Neural crest cell (in vitro differentiated cells): ENCODE results near the gene COL5A2. TPM values are rescaled to one million over a fixed set of nuclear protein-coding genes. Genes with fewer than 3 reads are reported as not detected.

ENCODE experiments used
- DNase-seq: peaks from one replicate; pipeline ENCODE4 v3.0.0; 2021; ENCODE audit warnings: low read depth, mixed read lengths, low spot score
- H3K27ac Mint-ChIP-seq: one replicate; pipeline ENCODE4 v1.8.0; 2021; ENCODE audit warnings: mild to moderate bottlenecking, mixed read lengths; ENCODE audit not compliant: unreplicated experiment
- H3K27me3 Mint-ChIP-seq: 2 replicates; pipeline ENCODE4 v1.8.0; 2021; ENCODE audit warnings: low read depth, mild to moderate bottlenecking, mixed read lengths
- H3K36me3 Mint-ChIP-seq: 2 replicates; pipeline ENCODE4 v1.8.0; 2021; ENCODE audit warnings: low read depth, mild to moderate bottlenecking, mixed read lengths
- H3K4me1 Mint-ChIP-seq: 2 replicates; pipeline ENCODE4 v1.8.0; 2021; ENCODE audit warnings: mixed read lengths
- H3K4me3 Mint-ChIP-seq: one replicate; pipeline ENCODE4 v1.8.0; 2021; ENCODE audit warnings: mild to moderate bottlenecking, mixed read lengths
- H3K9me3 Mint-ChIP-seq: 2 replicates; pipeline ENCODE4 v1.8.0; 2021; ENCODE audit warnings: mixed read lengths
- CTCF ChIP-seq: fragments of 200-600 bp; sonication (generic); conservative IDR thresholded peaks from 2 replicates; pipeline ENCODE4 v1.5.0; 2021; ENCODE audit warnings: antibody characterized with exemption, mild to moderate bottlenecking
- total RNA-seq: library from RNA; stranded (reverse); gene quantifications from 2 replicates; pipeline ENCODE4 v1.2.1, GENCODE V29; 2021

Gene COL5A2
- total RNA-seq, 1 donor from 2014 or later, result 62.6 TPM

- DNase-seq, result no peak
- no peaks in the 10 kb centered on the region for H3K27me3 Mint-ChIP-seq
- H3K4me3 Mint-ChIP-seq, result no peak overlapping the region
- no peaks in the 10 kb centered on the region for H3K36me3 Mint-ChIP-seq
- no peaks in the 10 kb centered on the region for H3K9me3 Mint-ChIP-seq
- H3K4me1 Mint-ChIP-seq, result peaks cover 15% of the 10 kb centered on the region
- H3K27ac Mint-ChIP-seq, result no peak overlapping the region
- no peak for TF ChIP-seq CTCF
Observed at GRCh38 chr2:189016311-189016861, 163.2 kb downstream of the COL5A2 start.

- Mint-ChIP-seq H3K27me3 (no peaks in the 10 kb centered on the region), H3K9me3 (no peaks in the 10 kb centered on the region), H3K36me3 (no peaks in the 10 kb centered on the region), H3K4me3 (no peak overlapping the region), H3K4me1 (peaks cover 15% of the 10 kb centered on the region), H3K27ac (peak overlapping the region; percentile 12)
- DNase-seq, result no peak
- no peak for TF ChIP-seq CTCF
Observed at GRCh38 chr2:189015359-189015758, 164.2 kb downstream of the COL5A2 start.

- no peak for DNase-seq
- Mint-ChIP-seq H3K27ac (no peak overlapping the region), H3K36me3 (no peaks in the 10 kb centered on the region), H3K4me1 (peaks cover 15% of the 10 kb centered on the region), H3K9me3 (no peaks in the 10 kb centered on the region), H3K4me3 (no peak overlapping the region), H3K27me3 (no peaks in the 10 kb centered on the region)
- no peak for TF ChIP-seq CTCF
Observed at GRCh38 chr2:189014449-189015138, 165.0 kb downstream of the COL5A2 start.

DNA sequence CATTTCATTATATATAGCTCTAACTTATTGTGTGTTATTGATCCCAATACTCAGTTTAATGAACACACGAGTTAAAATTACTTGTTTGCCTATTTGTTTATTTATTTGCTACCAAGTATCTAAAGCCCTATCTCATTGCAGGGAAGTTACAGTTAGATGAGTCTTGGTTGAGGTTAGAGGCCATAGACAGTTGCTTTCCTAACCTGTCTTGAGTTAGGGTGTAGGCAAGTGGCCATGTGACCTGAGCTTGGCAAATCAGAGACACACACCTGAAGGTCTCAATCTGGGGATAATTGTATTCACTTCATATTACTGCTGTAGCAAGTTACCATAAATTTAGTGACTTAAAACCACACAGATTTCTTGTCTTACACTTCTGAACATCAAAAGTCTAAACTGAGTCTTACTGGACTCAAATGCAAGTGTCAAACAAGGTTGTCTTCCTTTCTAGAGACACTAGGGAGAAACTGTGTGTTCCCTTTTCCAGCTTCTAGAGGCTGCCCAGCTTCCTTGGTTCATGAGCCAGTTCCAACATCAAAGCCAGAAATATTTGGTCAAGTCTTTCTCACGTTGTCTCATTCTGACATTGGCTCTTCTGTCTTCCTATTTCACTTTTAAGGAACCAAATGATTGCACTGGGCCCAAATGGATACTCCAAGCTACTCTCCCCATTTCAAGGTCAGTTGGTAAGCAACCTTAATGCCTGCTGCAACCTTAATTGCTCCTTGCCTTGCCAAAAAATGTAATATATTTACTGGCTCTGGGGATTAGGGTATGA lies 165.7 kb downstream of the COL5A2 start:
- Mint-ChIP-seq H3K36me3 (no peaks in the 10 kb centered on the region), H3K27ac (no peak overlapping the region), H3K4me1 (peaks cover 15% of the 10 kb centered on the region), H3K9me3 (no peaks in the 10 kb centered on the region), H3K27me3 (no peaks in the 10 kb centered on the region), H3K4me3 (no peak overlapping the region)
- TF ChIP-seq CTCF, result no peak
- no peak for DNase-seq

- Mint-ChIP-seq H3K36me3 (no peaks in the 10 kb centered on the region), H3K4me1 (peaks cover 15% of the 10 kb centered on the region), H3K9me3 (no peaks in the 10 kb centered on the region), H3K27ac (no peak overlapping the region), H3K4me3 (no peak overlapping the region), H3K27me3 (no peaks in the 10 kb centered on the region)
- DNase-seq, result no peak
- TF ChIP-seq CTCF, result no peak
Observed at GRCh38 chr2:189013031-189013430, 166.5 kb downstream of the COL5A2 start.
